HG03575 (cell line): ENCODE results near the gene NFIC.

Experiments
- ATAC-seq: cut with Tn5 transposase; IDR thresholded peaks from one replicate; pipeline ENCODE4 v1.9.1; 2021; ENCODE audit not compliant: unreplicated experiment, insufficient number of reproducible peaks, low FRiP score; ENCODE audit errors: extremely low read depth

The NFIC gene

DNA sequence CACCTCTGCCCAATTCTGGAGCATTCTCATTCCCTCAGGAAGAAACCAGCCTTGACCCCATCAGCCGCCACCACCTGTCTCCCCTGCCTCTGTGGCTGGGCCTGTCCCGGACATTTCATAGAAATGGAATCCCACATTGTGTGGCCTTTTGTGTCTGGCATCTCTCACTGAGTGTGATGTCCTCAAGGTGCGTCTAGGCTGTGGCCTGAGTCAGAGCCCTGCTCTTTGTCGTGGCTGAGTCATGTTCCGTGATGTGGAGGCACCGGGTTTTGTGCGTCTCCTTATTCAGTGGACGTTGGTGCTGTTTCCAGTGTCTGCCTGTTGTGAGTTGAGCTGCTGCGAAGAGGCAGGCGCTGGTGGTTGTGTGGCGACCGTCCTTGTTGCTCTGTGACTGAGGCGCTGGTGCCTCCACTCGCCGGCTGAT, 143.2 kb downstream of the NFIC start:
- no peak for ATAC-seq

DNA sequence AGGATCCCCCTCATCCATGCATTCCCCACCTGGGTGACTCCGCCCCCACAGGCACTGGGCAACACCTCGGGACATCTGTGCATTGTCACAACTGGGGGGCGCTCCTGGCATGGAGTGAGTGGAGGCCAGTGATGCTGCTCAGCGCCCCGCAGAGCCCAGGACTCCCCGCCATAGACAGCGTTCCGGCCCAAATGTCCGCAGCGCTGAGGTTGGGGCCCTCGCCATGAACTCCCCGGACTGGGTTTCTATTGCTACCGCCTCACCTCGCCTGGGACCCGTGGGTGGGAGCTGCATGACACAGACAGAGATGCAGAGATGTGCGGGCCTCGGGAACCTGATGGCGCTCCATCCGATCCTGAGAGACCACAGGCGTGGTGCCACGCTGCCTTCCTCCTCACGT, 144.3 kb downstream of the NFIC start:
- ATAC-seq: no peak

DNA sequence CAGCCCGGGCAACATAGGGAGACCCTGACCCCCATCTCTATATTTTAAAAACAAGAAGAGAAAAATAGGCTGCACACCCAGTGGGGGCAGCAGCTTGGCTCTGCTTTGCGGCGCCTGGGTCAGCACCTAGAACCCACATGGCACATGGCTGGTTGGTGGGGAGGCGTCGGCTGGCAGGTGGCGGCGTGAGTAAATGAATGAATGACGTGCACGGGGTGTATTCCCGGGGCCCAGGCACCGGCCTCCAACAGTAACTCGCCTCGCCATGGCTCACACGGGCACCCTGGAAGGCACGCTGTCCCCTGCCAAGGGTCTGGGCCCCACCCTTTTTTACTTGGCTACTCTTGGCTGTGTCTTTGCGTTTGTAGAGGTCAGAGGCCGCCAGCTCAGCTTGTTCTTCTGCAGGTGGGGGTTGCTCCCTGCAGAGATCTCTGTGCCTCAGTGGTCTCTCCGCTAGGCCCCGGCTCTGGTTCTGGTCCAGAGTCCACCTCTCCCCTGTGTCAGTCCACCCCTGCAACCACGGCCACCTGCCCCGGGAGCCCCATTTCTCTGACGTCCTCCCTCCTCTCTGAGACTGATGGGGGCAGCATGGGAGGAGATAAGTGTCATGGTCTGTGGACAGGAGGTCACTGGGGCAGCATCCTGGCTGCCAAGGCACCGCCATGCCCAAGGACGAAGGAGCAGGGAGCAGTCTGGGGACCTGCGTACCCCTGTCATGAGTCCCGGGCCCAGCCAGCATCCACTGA, 145.3 kb downstream of the NFIC start:
- ATAC-seq: no peak

DNA sequence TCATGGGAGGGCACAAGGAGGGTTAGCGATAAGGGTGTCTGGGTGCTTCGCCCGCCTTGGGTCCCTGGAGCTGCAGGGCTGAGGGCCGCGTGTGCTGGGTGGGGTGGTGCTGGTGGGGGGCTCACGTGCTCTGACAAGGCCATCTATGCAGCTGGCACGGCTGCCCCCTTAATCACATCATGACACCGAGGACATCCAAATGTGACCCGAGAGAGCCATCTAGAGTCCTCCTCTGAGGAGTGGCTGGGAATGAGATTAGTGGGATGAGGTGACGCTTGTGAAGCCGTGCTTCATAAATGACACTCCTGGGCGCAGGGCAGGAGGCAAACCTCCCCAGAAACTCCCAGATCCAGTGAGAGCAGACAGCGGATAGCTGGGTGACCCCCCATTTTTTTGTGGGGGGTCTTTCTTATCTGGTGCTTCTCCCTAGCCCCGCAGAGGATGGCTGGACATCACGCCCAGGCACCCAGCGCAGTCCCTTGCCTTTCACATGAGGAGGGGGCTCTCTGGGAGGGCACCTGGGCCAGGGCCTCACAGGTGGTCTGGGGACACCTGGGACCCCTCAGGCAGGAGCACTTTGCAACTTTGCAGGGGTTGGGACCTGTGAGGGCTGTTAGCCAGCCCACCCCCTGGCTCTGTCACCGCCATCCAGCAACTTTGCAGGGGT, 146.3 kb downstream of the NFIC start:
- no peak for ATAC-seq

DNA sequence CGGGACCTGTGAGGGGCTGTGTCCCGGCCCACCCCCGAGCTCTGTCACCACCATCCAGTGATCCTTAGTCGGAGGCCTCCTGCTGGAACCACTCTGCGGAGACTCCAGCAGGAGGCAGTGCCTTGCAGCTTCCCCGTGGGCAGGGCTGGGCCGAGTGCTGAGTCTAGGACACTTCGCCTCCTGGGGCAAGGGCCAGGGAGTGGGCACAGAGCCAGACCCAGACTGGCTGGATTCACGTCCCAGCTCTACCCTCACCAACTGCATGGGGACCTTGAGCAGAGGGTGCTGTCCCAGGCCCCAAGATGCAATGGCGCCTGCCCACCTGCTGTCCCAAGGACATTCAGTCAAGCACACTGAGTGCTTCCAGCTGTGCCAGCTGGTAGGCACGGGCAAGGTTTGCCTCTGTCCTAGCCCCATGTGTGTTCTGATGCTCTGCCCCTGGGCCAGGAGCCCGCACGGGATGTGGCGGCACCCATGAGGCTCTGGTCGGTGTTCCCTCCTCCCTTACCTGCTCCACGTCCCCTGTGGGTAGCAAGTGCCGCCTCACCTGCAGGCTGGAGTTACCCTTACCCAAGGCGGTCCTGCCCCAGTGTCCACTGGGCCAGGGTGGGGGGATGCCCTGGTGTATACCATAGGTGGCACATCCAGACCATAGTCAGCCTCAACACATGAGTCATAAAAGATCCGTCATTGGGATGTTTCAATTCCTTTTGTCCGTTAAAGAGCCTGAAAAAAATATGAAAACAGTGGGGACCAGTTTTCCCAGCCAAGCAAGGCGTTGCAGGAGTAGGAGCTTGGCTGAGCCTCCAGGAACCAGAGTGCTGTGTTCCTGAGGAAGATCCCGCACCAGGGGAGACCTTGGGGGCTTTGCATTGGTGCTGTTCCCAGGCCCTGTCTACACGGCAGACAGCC, 147.1 kb downstream of the NFIC start:
- ATAC-seq: no peak

DNA sequence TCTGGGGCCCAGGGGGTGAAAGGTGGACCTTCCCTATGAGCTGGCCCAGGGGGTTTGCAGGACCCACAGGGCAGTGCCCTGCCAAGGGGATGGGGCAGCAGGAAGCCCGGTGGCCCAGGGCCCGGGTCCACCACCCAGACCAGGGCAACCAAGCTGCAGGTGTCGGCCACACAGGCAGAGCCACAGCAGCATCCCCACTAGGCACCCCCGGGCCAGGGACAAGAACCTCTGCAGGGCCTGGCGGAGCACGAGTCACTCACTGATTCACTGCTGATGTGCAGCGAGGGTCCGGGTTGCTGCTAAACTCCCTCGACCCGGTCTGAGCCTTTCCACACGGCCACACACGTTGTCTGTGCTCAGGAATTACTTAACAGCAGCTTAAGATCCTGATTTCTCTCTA, 148.5 kb downstream of the NFIC start:
- ATAC-seq: no peak

DNA sequence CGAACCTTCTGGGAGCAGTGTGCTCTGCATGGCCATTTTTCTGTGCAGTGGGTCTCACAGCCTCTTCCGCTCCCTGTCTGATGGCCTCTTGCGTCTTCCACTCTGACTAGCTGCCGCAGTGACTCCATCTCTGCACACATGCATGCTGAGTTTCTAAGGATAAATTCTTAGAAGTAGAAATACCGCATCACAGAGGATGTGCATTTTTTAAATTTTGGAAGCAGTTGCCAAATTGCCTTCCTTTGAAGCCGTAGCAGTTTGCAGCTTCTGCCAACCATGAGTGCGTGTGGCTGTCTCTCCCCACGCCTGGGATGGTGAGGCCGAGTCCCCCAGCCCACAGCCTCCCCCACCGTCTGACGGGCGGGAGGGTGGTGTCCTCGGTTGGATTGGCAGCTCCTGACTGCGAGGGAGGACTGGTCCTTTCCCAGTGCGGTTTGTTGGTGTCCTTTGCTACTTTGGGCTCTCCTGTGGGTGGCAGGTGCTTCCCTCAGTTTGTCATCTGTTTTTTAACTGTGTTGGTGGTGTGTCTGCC, 149.6 kb downstream of the NFIC start:
- ATAC-seq: no peak

DNA sequence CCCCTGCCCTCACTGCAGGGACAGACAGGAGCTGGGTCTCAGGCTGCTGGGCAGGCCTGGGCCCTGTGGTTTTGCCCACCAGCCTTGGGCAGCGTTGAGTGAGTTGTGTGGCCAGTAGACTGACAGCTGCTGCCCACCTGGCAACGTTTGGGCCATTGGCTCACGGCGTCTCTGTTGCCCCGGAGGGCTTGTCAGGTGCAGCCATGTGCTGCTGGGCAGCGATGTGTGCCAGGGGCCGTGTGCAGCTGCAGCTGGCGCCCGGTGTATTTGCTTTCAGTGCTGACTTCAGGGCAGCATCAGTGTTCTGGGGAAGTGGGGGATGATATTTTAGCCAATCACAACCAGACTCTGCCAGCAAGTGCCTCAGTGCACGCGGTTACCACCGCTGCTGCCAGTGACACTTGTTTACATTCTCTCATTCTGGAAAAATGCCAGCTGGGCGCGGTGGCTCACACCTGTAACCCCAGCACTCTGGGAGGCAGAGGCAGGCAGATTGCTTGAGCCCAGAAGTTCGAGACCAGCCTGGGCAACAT, 150.4 kb downstream of the NFIC start:
- ATAC-seq: no peak

DNA sequence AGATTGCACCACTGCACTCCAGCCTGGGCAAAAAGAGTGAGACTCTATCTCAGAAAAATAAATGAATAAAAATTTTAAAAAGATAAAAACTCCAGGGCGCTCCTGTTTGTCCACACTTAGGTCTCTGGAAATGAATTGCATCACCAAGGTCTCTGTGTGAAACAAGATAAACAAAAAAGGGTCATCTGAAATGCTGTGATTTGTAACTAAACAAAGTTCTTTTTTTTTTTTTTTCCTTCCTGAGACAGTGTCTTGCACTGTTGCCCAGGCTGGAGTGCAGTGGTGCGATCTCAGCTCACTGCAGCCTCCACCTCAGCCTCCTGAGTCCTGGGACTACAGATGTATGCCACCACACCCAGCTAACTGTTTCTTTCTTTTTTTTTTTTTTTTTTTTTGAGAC, 151.3 kb downstream of the NFIC start:
- no peak for ATAC-seq

DNA sequence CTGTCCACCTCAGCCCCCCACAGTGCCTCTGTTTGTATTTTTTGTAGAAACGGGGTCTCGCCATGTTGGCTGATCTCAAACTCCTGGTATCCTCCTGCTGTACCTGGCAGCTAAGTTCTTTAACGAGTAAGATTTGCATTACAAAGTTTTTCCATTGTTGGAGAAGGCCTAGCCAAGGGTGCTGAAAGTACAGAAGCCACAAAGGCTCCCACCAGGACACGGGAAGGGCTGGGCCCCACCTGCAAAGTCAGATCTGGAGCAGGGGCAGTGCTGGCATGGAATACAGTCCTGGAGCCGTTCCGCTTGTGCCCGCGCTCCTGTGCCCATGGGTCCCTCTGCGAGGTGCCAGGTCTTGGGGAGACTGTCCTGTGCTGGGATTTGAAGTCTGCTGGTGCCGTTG, 151.9 kb downstream of the NFIC start:
- ATAC-seq: no peak

DNA sequence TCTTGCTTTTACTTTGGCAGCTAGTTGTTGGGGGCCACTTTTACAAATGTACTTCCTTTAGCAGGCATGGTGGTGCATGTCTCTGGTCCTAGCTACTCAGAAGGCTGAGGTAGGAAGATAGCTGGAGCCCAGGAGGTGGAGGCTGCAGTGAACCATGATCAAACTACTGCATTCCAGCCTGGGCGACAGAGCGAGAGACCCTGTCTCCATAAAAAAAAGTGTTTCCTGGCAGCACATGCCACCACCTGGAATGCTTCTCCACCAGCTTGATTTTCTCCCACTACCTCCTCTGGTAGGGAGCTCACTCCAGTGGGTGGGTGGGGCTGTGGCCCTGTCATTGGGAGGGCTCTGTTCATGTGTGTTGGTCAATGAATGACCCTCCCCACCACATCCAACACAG, 152.3 kb downstream of the NFIC start:
- ATAC-seq: no peak
